LNCaP clone FGC (cell line): ENCODE measurements around the gene DMTF1.
"Not testable (repeated sequence)": the region's sequence is repeated elsewhere in the genome, so short reads cannot be mapped to it uniquely, and the experiment has no call there.

Source experiments
- DNase-seq: peaks from one replicate; pipeline ENCODE4 v3.0.0-alpha.2; 2011; ENCODE audit warnings: low read depth
- H3K4me3 ChIP-seq: 2 replicates; pipeline ENCODE4 v1.5.1; 2011; ENCODE audit warnings: mild to moderate bottlenecking, low read depth, low read length, control low read depth
- CTCF ChIP-seq: IDR thresholded peaks from 2 replicates; pipeline ENCODE4 v1.5.1; 2012; ENCODE audit warnings: mild to moderate bottlenecking; ENCODE audit not compliant: control insufficient read depth, insufficient read depth; ENCODE audit errors: extremely low read depth

The DMTF1 gene

GRCh38 chr7:87234949-87235348, 82.7 kb downstream of the DMTF1 start:
- H3K4me3 ChIP-seq, result no peak overlapping the region
- no peak for TF ChIP-seq CTCF
- no peak for DNase-seq

GRCh38 chr7:87238464-87239051, 86.3 kb downstream of the DMTF1 start:
- DNase-seq, H3K4me3 ChIP-seq: not testable (repeated sequence)

GRCh38 chr7:87245671-87246070, 93.4 kb downstream of the DMTF1 start:
- DNase-seq, H3K4me3 ChIP-seq: not testable (repeated sequence)
